ENCODE data around the gene RFLNA. TPM values are rescaled to one million over a fixed set of nuclear protein-coding genes. Genes with fewer than 3 reads are reported as not detected.

RFLNA gene
- total and polyA plus RNA-seq, 12 donors = 0.13 to 0.49 (median 0.25) TPM; not detected in 6

DNA sequence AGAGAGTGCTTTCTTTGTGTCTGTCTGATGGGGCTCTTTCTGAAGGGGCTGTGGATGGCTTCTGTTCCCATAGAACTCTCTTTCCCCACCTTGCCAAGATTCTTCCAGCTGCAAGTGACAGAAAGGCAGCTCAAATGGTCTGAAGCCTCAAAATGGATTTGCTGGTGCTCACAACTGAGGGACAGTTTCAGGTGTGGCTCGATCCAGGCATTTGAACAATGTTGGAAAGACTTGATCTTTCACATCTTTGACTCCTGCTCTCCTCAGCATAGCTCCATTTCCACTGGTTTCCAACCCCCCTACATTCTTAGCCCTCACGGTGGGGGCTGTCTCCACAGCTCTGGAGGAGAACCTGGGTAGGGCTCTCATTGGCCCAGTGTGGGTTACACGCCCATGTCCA lies 15.9 kb downstream of the RFLNA start:
- Histone ChIP-seq H3K4me1 (no peaks in the 10 kb centered on the region), H3K27ac (no peak overlapping the region), H3K4me3 (no peak overlapping the region), H3K27me3 (no peaks in the 10 kb centered on the region), H3K36me3 (no peaks in the 10 kb centered on the region), H3K9me3 (no peaks in the 10 kb centered on the region)
- DNase-seq (no peak), ATAC-seq (no peak)
- TF ChIP-seq, protein P1, sequence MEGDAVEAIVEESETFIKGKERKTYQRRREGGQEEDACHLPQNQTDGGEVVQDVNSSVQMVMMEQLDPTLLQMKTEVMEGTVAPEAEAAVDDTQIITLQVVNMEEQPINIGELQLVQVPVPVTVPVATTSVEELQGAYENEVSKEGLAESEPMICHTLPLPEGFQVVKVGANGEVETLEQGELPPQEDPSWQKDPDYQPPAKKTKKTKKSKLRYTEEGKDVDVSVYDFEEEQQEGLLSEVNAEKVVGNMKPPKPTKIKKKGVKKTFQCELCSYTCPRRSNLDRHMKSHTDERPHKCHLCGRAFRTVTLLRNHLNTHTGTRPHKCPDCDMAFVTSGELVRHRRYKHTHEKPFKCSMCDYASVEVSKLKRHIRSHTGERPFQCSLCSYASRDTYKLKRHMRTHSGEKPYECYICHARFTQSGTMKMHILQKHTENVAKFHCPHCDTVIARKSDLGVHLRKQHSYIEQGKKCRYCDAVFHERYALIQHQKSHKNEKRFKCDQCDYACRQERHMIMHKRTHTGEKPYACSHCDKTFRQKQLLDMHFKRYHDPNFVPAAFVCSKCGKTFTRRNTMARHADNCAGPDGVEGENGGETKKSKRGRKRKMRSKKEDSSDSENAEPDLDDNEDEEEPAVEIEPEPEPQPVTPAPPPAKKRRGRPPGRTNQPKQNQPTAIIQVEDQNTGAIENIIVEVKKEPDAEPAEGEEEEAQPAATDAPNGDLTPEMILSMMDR (IDR thresholded peaks at IDR 0.05) = no peak
- intact Hi-C loops (cut with DNase I) = loop anchor here in 1 of 10 donors (10.0 kb wide), 1 partner anchor 446 kb away; no protein-coding TSS in a partner anchor
- 92 to 97% methylated on average over 3 of the region's 3 CpGs for WGBS, 2 donors

DNA sequence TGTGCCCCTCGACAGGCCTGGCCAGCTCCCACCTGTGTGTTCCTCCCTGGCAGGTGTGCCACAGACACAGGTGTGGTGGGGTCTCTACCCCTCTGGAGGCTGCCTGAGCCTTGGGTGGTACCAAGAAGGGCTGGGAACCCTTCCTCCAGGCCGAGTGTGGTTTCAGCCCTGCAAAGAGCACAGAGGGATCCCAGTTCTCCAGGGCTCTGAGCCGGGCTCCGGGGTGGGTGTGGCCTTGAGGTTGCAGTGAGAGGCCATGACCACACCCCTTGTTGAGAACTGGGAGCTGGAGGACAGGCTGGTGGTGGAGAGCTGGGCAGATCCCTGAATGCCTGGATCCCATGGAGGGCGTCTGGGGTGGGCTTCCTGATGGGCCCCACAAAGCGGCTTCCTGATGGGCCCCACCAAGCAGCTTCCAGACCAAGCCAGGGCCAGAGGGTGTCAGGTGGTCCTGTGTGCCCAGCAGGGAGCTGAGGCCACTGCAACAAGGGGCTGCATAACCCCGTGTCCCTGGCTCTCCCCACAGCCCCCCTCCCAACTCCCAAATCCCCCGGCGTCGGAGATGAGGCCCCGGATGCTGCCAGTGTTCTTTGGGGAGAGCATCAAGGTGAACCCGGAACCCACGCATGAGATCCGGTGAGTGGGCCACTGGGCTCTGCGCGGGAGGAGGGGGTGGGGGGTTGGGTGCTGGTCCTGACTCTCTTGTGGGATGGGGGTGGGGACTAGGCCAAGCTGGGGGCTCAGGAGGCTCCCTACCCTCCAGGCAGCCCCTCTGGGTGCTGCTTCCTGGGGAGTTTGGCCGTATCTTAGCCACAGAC lies 16.6 kb downstream of the RFLNA start:
- no peaks in the 10 kb centered on the region for H3K27me3 ChIP-seq
- no peaks in the 10 kb centered on the region for H3K9me3 ChIP-seq
- DNase-seq (no peak), ATAC-seq (no peak)
- TF ChIP-seq, protein P1 (IDR thresholded peaks at IDR 0.05) = no peak
- 87 to 89% methylated on average over 17 of the region's 17 CpGs for WGBS, 2 donors
- no peak overlapping the region for H3K27ac ChIP-seq
- intact Hi-C loops (cut with DNase I) = loop anchor here in 1 of 10 donors (10.0 kb wide), 1 partner anchor 447 kb away; no protein-coding TSS in a partner anchor
- no peak overlapping the region for H3K4me3 ChIP-seq
- no peaks in the 10 kb centered on the region for H3K4me1 ChIP-seq
- H3K36me3 ChIP-seq = no peaks in the 10 kb centered on the region

DNA sequence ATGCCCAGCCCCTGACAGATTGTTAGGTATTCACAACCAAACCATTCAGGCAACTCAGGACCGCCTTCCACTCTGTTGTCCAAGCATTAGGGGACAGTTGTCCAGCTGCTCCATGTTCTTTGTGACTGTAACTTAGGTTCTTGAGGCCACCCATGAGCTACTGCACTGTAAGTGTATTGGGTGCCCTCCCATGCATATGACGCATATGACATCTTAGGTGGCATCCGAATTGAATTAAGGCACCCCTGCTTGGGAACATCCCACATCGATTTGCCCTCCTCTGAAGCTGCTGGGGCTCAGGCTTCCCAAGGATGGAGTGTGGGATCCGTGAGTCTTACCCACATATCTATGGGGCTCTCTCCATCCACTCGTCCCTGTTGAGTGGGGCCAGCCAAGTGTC lies 17.7 kb downstream of the RFLNA start:
- DNase-seq = no peak
- Histone ChIP-seq H3K27me3 (no peaks in the 10 kb centered on the region), H3K9me3 (no peaks in the 10 kb centered on the region), H3K27ac (no peak overlapping the region), H3K4me3 (no peak overlapping the region), H3K36me3 (no peaks in the 10 kb centered on the region), H3K4me1 (no peaks in the 10 kb centered on the region)
- no peak for ATAC-seq
- intact Hi-C loops (cut with DNase I) = loop anchor here in 1 of 10 donors (10.0 kb wide), 1 partner anchor 448 kb away; no protein-coding TSS in a partner anchor
- TF ChIP-seq, protein P1 (IDR thresholded peaks at IDR 0.05) = no peak
- WGBS, 2 donors = 80 to 83% methylated on average over 6 of the region's 6 CpGs

DNA sequence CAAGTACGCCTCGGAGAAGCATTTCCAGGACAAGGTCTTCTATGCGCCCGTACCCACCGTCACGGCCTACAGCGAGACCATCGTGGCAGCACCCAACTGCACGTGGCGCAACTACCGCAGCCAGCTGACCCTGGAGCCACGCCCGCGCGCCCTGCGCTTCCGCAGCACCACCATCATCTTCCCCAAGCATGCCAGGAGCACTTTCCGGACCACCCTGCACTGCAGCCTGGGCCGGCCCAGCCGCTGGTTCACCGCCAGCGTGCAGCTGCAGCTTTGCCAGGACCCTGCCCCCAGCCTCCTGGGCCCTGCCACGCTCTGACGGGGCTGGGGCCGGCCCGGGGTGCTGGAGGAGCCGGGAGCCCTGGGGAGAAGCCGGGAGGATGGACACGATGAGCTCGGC lies 19.3 kb downstream of the RFLNA start:
- no peak overlapping the region for H3K4me3 ChIP-seq
- no peaks in the 10 kb centered on the region for H3K4me1 ChIP-seq
- TF ChIP-seq, protein P1 (IDR thresholded peaks at IDR 0.05) = no peak
- H3K27me3 ChIP-seq = no peaks in the 10 kb centered on the region
- no peak overlapping the region for H3K27ac ChIP-seq
- WGBS, 2 donors = 94 to 95% methylated on average over 29 to 30 of the region's 30 CpGs
- no peaks in the 10 kb centered on the region for H3K9me3 ChIP-seq
- DNase-seq = no peak
- no peaks in the 10 kb centered on the region for H3K36me3 ChIP-seq
- intact Hi-C loops (cut with DNase I) = loop anchor here in 1 of 10 donors (10.0 kb wide), 1 partner anchor 449 kb away; no protein-coding TSS in a partner anchor
- no peak for ATAC-seq
